Activated CD4-positive, alpha-beta memory T cell treated with anti-CD3 and anti-CD28 coated beads for 36 hours (primary cell): Measurements from ENCODE around the gene PRKACA. TPM values are rescaled to one million over a fixed set of nuclear protein-coding genes. Genes with fewer than 3 reads are reported as not detected.

Experiments
- CTCF ChIA-PET: fragments of 350-600 bp; sonication (Branson Sonifier 250); formaldehyde crosslinking; loops from one replicate; lab custom pipeline; 2021; ENCODE audit warnings: antibody characterized with exemption, inconsistent platforms; lab: Charles Lee
- POLR2A ChIA-PET: fragments of 350-600 bp; sonication (Branson Sonifier 250); formaldehyde crosslinking; loops from one replicate; lab custom pipeline; 2021; ENCODE audit warnings: antibody characterized with exemption; lab: Charles Lee
- DNase-seq: peaks from one replicate; pipeline ENCODE4 v3.0.0-alpha.2; 2020
- H3K27ac Mint-ChIP-seq: one replicate; pipeline ENCODE4 v1.8.0; 2021; ENCODE audit warnings: mixed read lengths
- H3K27me3 Mint-ChIP-seq: one replicate; pipeline ENCODE4 v1.8.0; 2021; ENCODE audit warnings: mixed read lengths
- H3K36me3 Mint-ChIP-seq: one replicate; pipeline ENCODE4 v1.8.0; 2021; ENCODE audit warnings: mixed read lengths
- H3K4me1 Mint-ChIP-seq: one replicate; pipeline ENCODE4 v1.8.0; 2021; ENCODE audit warnings: low read depth, mixed read lengths
- H3K4me3 Mint-ChIP-seq: one replicate; pipeline ENCODE4 v1.8.0; 2021; ENCODE audit warnings: mild to moderate bottlenecking, mixed read lengths
- H3K9me3 Mint-ChIP-seq: one replicate; pipeline ENCODE4 v1.8.0; 2021; ENCODE audit warnings: mixed read lengths
- intact Hi-C: fragments of 100-400 bp; cut with micrococcal nuclease; formaldehyde crosslinking; loops from one replicate; pipeline ENCODE4 v1.15.1; 2023
- total RNA-seq, 2 experiments: library from RNA; stranded (reverse); gene quantifications; one replicate each; pipeline ENCODE4 v1.2.3, GENCODE V29; 2021

Gene PRKACA
- total RNA-seq, 2 experiments from 2014 or later = 64.3 to 65.6 TPM

DNA sequence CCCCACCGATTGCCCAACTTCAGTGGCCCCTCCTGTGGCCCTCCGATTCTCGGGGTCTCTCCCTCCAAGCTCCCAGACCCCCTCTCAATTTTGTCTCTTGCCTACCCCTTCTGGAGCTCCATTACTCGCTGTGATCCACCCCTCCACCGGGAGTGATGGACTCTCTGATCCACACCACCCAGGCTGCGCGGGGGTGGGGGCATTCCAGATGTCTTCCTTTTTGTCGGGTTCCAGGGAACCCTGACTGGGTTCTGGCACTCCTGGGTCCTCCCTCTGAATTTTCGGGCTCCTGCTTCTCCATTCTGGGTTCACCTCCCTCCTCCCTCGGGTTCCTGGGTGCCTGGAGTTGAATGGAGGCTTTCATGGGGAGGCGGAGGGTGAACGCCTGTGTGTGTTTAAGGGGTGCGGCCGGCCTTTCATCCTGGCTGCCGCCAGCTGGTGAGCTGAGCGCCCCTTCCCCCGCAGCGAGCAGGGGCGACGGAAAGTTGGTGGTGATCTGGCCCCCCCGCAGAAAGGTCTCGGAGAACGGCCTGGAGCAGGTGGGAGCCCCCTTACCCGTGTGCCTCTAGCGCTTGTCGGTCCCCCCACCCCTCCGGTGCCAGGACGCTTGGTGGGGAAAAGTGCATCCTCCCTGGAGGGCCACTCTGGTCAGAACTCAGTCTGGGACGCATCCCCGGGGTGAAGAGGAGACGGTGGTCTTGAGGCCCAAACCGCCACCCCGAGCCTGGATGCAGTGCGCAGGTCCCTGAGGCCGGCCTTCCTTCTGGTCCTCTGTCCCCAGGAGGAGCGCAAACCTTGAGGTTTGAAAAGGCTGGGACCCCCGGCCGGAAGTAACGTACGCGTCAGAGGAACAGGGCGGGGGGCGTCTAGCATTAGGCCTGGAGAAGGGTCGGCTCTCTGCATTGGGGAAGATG, 43.4 kb downstream of the PRKACA start:
- ChIA-PET POLR2A (interaction anchor here (1.0 kb wide), 1 partner anchor 193 kb away, joined by 7 read pairs; no protein-coding TSS in a partner anchor), CTCF (interaction anchor here (0.7 to 6.9 kb wide), 16 partner anchors 14 to 286 kb away, joined by 3 to 83 read pairs (median 4); partner anchors contain the start of genes ASF1B, BRME1, CC2D1A and IL27RA)
- intact Hi-C loops = loop anchor here (1.0 to 10.0 kb wide), 3 partner anchors 121 to 479 kb away; partner anchors contain the start of gene DCAF15
- Mint-ChIP-seq H3K36me3 (no peaks in the 10 kb centered on the region), H3K9me3 (no peaks in the 10 kb centered on the region), H3K27me3 (no peaks in the 10 kb centered on the region), H3K4me1 (peaks cover 13% of the 10 kb centered on the region), H3K27ac (peak overlapping the region; percentile 84), H3K4me3 (peak overlapping the region; percentile 95)
- DNase-seq = peak; percentile 62

DNA sequence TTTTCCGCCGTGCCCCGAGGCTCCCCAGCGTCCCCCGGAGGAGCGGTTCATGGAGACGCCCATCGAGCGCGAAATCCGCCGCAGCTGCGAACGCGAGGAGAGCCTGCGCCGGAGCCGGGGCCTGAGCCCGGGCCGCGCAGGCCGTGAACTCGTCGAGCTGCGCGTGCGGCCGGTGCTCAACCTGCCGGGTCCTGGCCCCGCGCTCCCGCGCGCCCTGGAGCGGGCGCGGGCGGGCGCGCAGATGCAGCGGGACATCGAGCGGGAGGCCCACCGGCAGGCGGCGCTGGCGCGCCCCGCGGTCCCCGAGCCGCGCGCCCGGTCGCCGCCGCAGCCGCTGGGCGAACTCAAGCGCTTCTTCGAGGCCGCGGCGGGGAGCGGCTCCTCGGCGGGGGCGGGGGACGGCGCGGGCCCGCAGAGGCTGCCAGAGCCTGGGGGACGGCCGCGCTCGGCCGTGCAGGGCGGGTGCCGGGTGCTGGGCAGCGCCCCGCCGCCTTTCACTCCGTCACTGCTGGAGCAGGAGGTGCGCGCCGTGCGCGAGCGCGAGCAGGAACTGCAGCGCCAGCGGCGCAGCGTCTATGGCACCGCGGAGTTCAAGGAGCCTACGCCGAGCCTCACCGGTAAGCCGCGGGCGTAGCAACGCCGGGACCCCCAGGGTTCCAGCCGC, 44.2 kb downstream of the PRKACA start:
- POLR2A ChIA-PET = interaction anchor here (1.0 kb wide), 2 partner anchors 63 to 192 kb away, joined by 3 to 7 read pairs; partner anchors contain the start of gene ASF1B
- CTCF ChIA-PET = interaction anchor here (0.7 to 6.9 kb wide), 29 partner anchors 11 to 286 kb away, joined by 3 to 83 read pairs (median 4); partner anchors contain the start of genes ASF1B, BRME1, CC2D1A and IL27RA

DNA sequence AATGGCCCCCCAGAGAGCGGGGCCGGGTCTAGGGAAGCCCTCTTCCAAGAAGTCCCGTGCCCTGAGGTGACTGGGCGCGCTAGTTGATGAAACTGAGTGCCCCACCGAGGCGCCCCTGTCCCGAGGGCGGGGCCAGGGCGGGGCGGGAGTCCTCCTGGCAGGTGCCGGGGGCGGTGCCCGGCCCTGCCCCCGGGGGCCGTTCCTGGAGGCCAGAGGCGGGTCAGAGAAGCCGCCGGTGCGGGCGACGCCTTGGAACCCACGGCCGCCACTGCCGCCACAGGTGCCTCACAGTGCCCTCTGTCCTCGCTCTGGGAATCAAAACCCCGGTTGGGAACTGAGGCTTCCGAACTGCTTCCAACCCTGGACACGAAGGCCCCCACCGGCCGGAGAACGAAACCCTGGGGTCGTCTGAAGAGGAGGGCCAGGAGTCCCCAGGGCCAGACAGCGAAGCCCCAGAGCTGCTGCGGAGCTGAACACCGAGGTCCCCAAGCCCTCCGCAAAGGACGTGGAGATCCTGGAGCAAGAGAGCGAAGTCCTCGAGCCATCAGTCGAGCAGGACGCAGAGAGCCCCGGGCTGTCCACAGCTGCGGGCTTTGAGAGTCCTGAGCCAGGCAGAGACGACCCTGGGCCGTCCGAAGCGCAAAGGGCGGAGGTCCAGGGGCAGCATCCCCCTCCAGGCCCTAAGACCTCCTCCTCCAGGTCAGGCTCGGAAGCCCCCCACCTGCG, 44.9 kb downstream of the PRKACA start, which contains the start of gene MISP3:
Gene MISP3 (plus strand): TSS at position 252 of the 726 bp plus-strand sequence. CDS start 524 bp downstream, outside the sequence.
- Mint-ChIP-seq H3K4me1 (peaks cover 13% of the 10 kb centered on the region), H3K36me3 (no peaks in the 10 kb centered on the region), H3K9me3 (no peaks in the 10 kb centered on the region), H3K27me3 (no peaks in the 10 kb centered on the region), H3K27ac (no peak within 1 kb of the TSS), H3K4me3 (peak within 1 kb of the TSS; percentile 95)
- intact Hi-C loops = loop anchor here (1.0 to 10.0 kb wide), 3 partner anchors 120 to 478 kb away; partner anchors contain the start of gene DCAF15
- ChIA-PET POLR2A (interaction anchor here (1.0 to 1.6 kb wide), 2 partner anchors 64 to 192 kb away, joined by 3 read pairs; partner anchors contain the start of gene ASF1B), CTCF (interaction anchor here (0.6 to 6.9 kb wide), 36 partner anchors 8 to 325 kb away, joined by 3 to 83 read pairs (median 4); partner anchors contain the start of genes ASF1B, IL27RA and PALM3)
- peak; percentile 58 for DNase-seq

More for the DNA sequence above, 44.2 kb downstream of the PRKACA start:
- peak; percentile 80 for DNase-seq
- Mint-ChIP-seq H3K4me3 (peak overlapping the region; percentile 95), H3K27me3 (no peaks in the 10 kb centered on the region), H3K9me3 (no peaks in the 10 kb centered on the region), H3K36me3 (no peaks in the 10 kb centered on the region), H3K27ac (peak overlapping the region; percentile 84), H3K4me1 (peaks cover 13% of the 10 kb centered on the region)
- intact Hi-C loops = loop anchor here (1.0 to 10.0 kb wide), 3 partner anchors 121 to 479 kb away; partner anchors contain the start of gene DCAF15

DNA sequence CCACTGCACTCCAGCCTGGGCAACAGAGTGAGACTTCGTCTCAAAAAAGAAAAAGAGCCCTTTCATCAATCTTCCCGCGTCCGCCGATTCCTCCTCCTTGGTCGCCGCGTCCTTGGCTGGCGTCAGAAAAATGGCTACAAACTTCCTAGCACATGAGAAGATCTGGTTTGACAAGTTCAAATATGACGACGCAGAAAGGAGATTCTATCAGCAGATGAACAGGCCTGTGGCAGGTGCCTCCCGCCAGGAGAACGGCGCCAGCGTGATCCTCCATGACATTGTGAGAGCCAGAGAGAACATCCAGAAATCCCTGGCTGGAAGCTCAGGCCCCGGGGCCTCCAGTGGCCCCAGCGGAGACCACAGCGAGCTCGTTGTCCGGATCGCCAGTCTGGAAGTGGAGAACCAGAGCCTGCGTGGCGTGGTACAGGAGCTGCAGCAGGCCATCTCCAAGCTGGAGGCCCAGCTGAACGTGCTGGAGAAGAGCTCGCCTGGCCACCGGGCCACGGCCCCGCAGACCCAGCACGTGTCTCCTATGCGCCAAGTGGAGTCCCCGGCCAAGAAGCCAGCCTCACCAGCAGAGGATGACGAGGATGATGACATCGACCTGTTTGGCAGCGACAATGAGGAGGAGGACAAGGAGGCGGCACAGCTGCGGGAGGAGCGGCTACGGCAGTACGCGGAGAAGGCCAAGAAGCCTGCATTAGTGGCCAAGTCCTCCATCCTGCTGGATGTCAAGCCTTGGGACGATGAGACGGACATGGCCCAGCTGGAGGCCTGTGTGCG, 47.1 kb downstream of the PRKACA start:
- intact Hi-C loops = loop anchor here (10.0 kb wide), 1 partner anchor 476 kb away; no protein-coding TSS in a partner anchor
- no peak overlapping the region for H3K4me3 Mint-ChIP-seq

DNA sequence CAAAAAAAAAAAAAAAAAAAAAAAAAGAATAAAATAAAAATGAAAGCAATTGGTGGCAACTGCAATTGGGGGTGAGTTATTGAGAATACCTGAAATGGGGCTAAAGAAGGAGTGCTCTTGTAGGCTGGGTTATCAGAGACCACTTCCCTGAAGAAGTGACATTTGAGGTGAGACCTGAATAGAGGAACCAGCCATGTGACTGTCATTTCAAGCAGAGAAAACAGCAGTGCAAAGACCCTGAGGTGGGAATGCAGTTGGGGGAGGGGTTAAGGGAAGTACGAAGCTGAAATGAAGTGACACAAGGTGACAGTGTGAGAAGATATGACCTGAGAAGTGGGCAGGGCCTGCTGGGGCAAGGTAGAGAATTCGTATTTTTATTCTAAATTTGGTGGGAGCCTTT, 51.4 kb downstream of the PRKACA start:
- Mint-ChIP-seq H3K9me3 (no peaks in the 10 kb centered on the region), H3K27ac (no peak overlapping the region), H3K36me3 (no peaks in the 10 kb centered on the region), H3K4me3 (no peak overlapping the region), H3K4me1 (no peaks in the 10 kb centered on the region), H3K27me3 (peaks cover 4% of the 10 kb centered on the region)
- intact Hi-C loops = no loop called here
- POLR2A ChIA-PET = no interaction called here
- CTCF ChIA-PET = no interaction called here
- DNase-seq = no peak

More for the DNA sequence above, 47.1 kb downstream of the PRKACA start:
- CTCF ChIA-PET = interaction anchor here (0.6 to 6.9 kb wide), 12 partner anchors 10 to 198 kb away, joined by 3 to 83 read pairs (median 6); partner anchors contain the start of genes IL27RA and PALM3
- POLR2A ChIA-PET = no interaction called here
- Mint-ChIP-seq H3K9me3 (no peaks in the 10 kb centered on the region), H3K4me1 (peaks cover 13% of the 10 kb centered on the region), H3K27me3 (no peaks in the 10 kb centered on the region), H3K36me3 (no peaks in the 10 kb centered on the region), H3K27ac (peak overlapping the region; percentile 2)
- no peak for DNase-seq

DNA sequence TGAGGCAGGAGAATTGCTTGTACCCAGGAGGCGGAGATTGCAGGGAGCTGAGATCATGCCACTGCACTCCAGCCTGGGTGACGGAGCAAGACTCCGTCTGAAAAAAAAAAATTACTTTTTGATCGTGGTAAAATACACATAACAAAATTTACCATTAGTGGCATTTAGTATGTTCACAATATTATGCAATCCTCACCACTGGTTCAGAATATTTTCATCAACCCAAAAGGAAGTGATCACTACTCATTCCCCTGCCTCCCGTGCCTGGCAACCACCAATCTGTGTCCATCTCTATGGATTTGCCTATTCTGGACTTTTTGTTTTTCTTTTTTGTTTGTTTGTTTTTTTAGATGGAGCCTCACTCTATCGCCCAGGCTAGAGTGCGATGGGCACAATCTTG, 54.5 kb downstream of the PRKACA start:
- CTCF ChIA-PET = interaction anchor here (0.6 to 1.4 kb wide), 2 partner anchors 15 to 21 kb away, joined by 3 to 4 read pairs; no protein-coding TSS in a partner anchor
- Mint-ChIP-seq H3K27ac (no peak overlapping the region), H3K4me3 (no peak overlapping the region), H3K9me3 (no peaks in the 10 kb centered on the region), H3K27me3 (peaks cover 15% of the 10 kb centered on the region), H3K36me3 (no peaks in the 10 kb centered on the region), H3K4me1 (peaks cover 10% of the 10 kb centered on the region)
- intact Hi-C loops = no loop called here
- POLR2A ChIA-PET = no interaction called here
- no peak for DNase-seq

DNA sequence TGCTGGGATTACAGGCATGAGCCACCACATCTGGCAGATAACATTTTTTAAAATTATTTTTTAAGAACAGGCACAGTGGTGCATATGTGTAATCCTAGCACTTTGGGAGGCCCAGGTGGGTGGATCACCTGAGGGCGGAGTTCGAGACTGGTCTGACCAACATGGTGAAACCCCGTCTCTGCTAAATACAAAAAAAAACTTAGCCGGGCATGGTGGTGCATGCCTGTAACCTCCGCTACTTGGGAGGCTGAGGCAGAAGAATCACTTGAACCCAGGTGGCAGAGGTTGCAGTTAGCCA, 55.1 kb downstream of the PRKACA start:
- intact Hi-C loops = no loop called here
- Mint-ChIP-seq H3K36me3 (no peaks in the 10 kb centered on the region), H3K4me1 (peaks cover 15% of the 10 kb centered on the region), H3K4me3 (no peak overlapping the region), H3K27ac (no peak overlapping the region), H3K27me3 (peaks cover 15% of the 10 kb centered on the region), H3K9me3 (no peaks in the 10 kb centered on the region)
- ChIA-PET CTCF (no interaction called here), POLR2A (no interaction called here)
- DNase-seq = no peak

DNA sequence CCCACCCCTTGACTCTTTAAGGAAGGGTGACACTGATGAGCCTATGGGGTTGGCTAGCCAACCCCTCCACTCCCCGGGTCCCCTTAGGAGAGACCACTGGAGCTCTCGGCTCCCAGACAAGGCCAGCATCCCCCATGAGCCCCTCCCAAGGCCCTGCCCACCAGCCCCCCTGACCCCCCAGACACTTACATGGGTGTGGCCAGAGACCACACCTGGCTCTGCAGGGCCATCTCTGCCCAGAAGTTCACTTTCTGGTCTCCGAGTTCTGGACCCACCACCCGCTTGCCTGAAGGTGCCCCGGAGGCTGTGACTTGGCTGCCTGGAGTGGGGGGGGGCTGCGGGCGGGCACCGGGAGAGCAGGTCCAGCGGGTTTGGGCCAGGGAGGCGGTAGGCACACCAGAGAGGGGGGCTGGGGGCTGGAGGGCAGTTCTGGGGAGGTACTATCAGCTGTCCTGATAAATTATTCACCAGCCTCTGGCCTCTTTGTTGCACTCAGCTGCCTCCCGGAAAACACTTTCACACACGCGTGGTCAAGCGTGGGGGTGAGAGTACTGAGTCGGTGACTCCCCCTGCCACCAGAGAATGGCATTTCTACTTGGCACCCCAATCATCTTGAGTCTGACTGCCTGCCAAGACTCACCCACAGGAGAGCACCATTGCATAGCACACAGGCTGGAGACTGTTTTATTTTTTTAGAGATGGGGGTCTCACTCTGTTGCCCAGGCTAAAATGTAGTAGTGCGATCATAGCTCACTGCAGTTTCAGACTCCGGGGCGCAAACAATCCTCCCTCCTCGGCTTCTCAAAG, 55.6 kb downstream of the PRKACA start, which contains the start of gene PALM3:
Gene PALM3 (minus strand): TSS at position 326 of the 807 bp plus-strand sequence. CDS start 96 bp downstream, at position 230.
- CTCF ChIA-PET = interaction anchor here (3.9 kb wide), 1 partner anchor 9 kb away, joined by 83 read pairs; the partner anchor contains the start of gene MISP3
- intact Hi-C loops = no loop called here
- no peaks in the 10 kb centered on the region for H3K36me3 Mint-ChIP-seq
- H3K27ac Mint-ChIP-seq = no peak within 1 kb of the TSS
- POLR2A ChIA-PET = no interaction called here
- no peak for DNase-seq
- H3K4me3 Mint-ChIP-seq = no peak within 1 kb of the TSS
- no peaks in the 10 kb centered on the region for H3K9me3 Mint-ChIP-seq
- H3K27me3 Mint-ChIP-seq = peaks cover 15% of the 10 kb centered on the region
- peaks cover 15% of the 10 kb centered on the region for H3K4me1 Mint-ChIP-seq

DNA sequence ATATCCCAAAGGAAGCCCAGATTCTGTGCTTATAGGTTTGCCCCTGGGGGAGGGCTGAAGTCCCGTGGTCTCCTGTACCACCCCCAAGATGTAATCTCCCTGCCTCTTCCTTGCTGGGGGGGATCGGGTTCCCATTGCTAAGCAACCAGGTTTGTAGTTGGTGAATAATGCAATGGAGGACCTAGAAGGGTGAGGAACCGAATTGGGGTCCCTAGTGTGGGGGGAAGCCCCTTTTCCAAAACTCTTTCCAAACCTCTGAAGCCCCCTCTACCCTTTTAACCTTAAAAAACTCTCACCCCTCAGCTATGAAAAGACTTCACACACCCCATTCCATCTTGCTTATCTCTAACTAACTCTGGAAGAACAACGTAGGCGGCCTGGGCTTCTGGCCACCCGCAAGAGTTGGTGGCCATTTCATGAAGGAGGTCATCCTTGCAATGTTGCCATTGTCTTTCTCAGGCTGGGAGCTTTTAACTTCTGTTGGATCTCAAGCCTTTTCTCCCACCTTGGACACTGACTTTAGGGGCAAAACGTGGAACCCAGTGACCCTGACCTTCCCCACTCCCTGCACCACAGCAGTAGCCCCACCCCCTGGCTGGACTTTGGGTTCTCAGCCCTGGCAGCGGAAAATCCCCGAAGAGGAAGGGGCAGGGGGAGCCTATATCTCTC, 56.3 kb downstream of the PRKACA start:
- Mint-ChIP-seq H3K36me3 (no peaks in the 10 kb centered on the region), H3K27me3 (peaks cover 15% of the 10 kb centered on the region), H3K4me3 (no peak overlapping the region), H3K27ac (no peak overlapping the region), H3K4me1 (peaks cover 15% of the 10 kb centered on the region), H3K9me3 (no peaks in the 10 kb centered on the region)
- POLR2A ChIA-PET = interaction anchor here (1.0 kb wide), 1 partner anchor 55 kb away, joined by 3 read pairs; the partner anchor contains the start of gene RFX1
- intact Hi-C loops = no loop called here
- CTCF ChIA-PET = interaction anchor here (1.2 to 5.6 kb wide), 6 partner anchors 10 to 181 kb away, joined by 3 to 99 read pairs (median 8); partner anchors contain the start of genes IL27RA and MISP3
- no peak for DNase-seq
